Epithelial cell of prostate (primary cell): ENCODE measurements around the gene FNDC7.
A peak's percentile ranks its signal among the peaks of the same experiment; 100 is the strongest.
"Not testable (repeated sequence)": the region's sequence is repeated elsewhere in the genome, so short reads cannot be mapped to it uniquely, and the experiment has no call there.

Experiments
- DNase-seq: peaks from one replicate; pipeline ENCODE4 v3.0.0-alpha.2; 2011; ENCODE audit warnings: low read depth, low spot score
- H3K27ac ChIP-seq: fragments of 450-650 bp; 2 replicates; pipeline ENCODE4 v1.5.1; 2017; ENCODE audit warnings: mild to moderate bottlenecking

Gene FNDC7, protein sequence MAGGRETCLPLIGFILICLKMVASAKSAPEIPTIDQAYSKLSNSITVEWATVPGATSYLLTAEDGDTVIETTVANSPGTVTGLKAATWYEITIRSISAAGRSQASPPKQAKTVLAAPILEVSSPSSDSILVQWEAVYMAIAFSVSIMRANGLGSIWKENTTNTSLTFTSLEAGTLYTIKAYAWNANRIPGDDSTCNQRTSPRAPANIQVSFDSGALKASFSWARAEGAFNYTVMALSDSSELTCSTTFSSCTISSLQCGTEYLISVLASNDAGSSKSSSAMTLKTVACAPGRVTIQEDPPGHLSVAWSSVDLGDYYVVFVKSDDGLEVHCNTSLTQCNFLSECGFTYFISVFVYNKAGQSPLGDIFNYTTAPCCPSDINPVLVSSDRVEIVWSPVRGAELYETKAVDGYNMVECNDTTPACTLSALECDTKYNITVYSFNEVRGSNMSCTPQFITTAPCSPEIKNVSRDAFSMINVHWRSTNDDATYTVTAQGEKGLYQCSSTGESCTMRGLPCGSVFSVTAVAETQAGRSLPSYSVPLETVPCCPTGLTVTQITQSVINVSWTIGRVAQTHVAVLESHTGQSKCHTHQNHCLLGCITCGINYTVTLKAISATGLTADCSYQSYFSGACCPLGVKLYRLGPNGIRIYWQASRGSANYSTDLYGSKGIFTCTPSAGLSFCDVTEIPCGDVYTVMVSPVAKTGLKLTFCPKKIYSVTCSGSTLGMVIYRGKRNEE

DNA sequence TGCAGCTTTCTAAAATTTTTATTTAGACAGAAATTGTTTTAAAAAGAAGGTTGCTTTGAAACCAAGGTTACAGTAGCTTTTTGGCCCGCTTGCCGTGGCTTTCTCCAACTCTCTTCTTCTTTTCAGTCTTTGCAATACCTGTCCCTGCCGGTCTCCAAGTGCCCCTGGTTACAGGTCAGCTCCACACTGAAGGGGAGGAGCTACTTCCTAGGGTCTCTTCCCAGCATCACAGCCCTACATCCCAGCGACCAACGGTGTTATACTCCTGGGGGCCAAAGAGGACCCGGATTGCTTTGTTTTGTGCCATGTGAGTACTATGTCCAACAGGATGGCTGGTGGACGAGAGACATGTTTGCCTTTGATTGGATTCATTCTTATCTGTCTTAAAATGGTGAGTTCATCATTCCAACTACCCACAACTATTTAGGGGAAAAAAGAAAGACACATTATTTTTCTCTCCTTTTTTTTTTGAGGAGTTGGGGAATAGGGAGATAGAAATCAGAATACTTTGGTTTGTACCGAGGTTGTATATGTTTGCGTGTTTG lies at the start of gene FNDC7:
Gene FNDC7 (plus strand): TSS at position 303 of the 545 bp plus-strand sequence. CDS start 26 bp downstream, at position 329.
- no peak for DNase-seq
- H3K27ac ChIP-seq, result no peak within 1 kb of the TSS

DNA sequence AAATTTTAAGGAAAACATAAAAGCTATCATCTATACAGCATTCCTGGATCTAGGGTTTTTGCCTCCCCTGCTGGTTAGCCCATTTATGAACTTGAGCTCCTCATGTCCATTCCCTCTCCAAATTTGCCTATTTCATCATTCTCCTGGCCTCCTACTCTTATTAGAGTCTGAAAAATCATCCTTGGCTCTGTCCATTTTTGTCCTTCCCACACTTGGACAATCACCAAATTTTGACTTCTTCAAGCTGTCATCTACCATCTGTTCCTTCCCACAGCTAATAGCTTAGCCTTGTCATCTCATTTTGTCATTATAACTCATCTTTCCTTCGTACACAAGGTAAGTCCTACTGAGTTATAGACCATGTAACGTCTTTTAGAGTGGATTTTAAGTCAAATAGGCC lies 49.6 kb upstream of the FNDC7 start:
- H3K27ac ChIP-seq, result no peak overlapping the region
- DNase-seq, result no peak

DNA sequence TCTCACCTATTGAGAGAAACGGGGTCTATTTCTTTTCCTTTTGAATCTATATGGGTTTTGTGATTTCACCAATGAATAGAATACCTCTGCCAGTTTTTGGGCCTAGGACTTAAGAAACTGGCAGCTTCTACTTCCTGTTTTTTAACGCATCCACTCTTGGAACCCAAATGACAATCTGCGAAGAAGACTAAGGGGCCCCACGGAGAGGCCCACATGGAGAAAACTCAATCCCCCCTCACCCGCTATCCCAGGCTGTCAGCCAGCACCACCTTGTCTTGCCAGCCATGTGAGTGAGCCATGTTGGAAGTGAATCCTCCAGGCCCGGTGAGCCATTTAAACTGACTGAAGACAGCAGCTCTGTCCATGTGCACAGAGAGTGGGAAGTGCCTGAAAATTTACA lies 48.2 kb upstream of the FNDC7 start:
- no peak for DNase-seq
- no peak overlapping the region for H3K27ac ChIP-seq

DNA sequence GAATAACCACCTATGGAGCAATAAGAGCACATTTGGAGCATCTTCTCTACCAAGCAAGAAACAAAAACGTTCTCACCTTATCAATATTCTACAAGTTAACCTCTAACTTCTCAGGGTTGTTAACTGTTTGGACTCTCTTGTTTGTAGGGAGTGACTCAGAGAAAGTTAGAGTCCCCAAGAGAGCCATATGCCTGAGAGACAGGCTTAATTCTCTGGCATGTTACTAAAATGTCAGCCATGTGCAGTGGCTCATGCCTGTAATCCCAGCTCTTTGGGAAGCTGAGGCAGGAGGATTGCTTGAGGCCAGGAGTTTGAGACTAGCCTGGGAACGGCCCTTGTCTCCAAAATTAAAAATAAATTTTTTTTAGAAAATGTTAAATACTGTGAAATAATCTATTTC lies 47.6 kb upstream of the FNDC7 start:
- no peak for DNase-seq
- H3K27ac ChIP-seq, result no peak overlapping the region

DNA sequence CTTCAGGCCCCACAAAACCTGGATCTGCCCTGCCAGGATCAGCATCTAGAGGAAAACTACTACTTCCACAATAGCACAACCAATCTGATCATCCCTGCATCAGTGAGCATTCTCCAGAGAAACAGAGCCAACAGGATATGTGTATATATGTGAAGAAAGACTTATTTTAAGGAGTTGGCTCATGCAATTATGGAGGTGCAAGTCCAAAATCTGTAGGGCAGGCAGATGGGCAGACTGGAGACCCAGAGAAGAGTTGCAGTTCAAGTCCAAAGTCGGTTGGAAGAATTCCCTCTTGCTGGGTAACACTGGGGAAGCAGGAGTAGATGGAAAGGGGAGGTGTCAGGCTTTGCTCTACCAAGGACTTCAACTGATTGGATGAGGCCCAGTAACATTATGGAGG lies 46.9 kb upstream of the FNDC7 start:
- DNase-seq, result no peak
- no peak overlapping the region for H3K27ac ChIP-seq

DNA sequence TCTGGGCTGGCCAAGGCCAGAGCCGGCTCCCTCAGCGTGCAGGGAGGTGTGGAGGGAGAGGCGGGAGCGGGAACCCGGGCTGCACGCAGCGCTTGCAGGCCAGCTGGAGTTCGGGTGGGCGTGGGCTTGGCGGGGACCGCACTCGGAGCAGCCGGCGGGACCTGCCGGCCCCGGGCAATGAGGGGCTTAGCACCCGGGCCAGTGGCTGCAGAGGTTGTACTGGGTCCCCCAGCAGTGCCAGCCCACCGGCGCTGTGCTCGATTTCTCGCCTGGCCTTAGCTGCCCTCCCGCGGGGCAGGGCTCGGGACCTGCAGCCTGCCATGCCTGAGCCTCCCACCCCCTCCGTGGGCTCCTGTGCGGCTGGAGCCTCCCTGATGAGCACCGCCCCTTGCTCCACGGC lies 45.3 kb upstream of the FNDC7 start:
- not testable (repeated sequence) for DNase-seq, H3K27ac ChIP-seq

DNA sequence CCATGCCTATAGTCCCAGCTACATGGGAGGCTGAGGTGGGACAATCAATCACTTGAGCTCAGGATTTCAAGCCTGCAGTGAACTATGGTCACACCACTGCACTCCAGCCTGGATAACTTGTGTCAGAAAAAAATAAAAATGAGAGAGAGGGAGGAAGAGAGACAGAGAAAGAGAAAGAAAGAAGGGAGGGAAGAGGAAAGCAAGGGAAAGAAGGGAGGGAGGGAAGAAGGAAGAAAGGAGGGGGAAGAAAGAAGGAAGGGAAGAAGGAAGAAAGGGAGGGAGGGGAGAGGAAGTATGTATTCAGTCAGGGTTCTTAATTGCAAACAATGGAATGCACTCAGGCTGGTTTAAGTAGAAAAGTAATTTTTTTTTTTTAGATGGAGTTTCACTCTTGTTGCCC lies 43.9 kb upstream of the FNDC7 start:
- DNase-seq, result no peak
- H3K27ac ChIP-seq, result no peak overlapping the region

DNA sequence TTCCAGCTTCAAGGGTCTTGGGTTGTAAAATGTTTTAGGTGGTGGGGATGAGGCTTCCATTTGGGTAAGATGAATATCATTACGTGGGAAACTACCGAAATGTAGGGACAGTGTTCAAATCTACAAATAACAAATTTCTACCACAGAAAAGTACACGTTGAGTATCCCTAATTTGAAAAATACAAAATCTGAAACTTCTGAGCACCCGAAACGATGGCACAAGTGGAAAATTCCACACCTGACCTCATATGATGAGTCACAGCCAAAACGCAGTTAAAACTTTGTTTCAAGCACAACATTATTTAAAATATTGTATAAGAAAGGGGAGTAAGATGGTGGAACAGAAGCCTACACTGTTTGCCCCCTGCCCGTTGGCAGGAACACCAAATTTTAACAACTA lies 43.0 kb upstream of the FNDC7 start:
- no peak for DNase-seq
- no peak overlapping the region for H3K27ac ChIP-seq

DNA sequence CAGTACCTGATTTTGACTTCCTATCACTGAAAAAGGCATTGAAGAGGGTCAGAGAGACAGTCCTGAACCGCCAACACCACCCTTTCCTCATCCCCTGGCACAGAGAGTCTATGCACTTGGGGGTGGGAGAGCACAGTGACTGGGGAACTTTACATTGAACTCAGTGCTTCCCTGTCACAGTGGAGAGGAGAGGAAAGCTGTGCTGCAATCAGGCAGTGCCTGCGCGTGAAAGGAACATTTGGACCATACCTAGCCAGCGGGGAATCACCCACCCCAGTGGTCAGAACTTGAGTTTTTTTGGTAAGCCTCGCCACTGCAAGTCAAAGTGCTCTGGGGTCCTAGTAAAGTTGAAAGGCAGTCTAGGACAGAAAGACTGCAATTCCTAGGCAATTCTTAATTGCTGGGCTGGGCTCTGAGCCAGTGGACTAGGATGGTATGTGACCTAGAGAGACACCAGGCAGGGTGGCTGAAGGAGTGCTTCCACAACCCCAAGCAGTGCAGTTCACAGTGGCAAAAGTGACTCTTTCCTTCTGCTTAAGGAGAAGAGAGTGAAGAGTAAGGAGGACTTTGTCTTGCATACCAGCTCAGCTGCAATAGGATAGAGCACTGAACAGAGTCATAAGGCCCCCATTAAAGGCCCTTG lies 42.5 kb upstream of the FNDC7 start:
- H3K27ac ChIP-seq, result no peak overlapping the region
- DNase-seq, result no peak

DNA sequence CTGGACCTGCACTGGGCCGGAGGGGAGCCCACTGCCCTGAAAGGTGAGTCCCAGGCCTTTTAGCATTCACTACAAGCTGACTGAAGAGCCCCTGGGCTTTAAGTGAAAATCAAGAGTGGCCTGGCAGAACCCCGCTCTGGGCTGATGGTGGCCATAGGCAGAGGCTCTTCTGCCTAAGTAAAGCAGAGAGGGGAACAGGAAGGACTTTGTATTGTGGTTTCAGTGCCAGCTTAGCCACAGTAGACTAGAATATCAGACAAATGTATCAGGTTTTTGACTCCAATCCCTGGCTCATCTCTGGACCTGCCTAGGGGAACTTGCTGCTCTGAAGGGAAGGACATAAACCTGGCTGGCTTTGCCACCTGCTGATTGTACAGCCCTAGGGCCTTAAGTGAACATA lies 41.6 kb upstream of the FNDC7 start:
- DNase-seq, result no peak

DNA sequence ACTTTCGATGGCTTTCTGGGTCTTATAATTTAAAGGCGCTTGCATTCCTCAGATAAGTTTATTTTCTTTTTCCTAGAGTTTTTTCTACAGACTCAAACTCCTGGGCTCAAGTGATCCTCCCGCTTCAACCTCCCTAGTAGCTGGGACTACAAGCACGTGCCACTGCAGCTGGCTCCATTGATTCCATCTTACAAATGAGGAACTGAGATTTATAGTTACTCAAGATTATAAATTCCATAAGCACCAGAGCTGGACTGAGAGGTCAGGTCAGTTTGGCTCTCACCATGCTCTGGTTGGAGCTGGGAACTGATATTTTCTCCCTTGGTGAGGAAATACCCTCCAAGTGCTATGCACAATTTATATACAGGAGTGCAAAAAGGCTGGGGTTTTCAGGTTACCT lies 34.0 kb upstream of the FNDC7 start:
- H3K27ac ChIP-seq, result no peak overlapping the region
- DNase-seq, result no peak

More for the DNA sequence above, 41.6 kb upstream of the FNDC7 start:
- no peak overlapping the region for H3K27ac ChIP-seq

DNA sequence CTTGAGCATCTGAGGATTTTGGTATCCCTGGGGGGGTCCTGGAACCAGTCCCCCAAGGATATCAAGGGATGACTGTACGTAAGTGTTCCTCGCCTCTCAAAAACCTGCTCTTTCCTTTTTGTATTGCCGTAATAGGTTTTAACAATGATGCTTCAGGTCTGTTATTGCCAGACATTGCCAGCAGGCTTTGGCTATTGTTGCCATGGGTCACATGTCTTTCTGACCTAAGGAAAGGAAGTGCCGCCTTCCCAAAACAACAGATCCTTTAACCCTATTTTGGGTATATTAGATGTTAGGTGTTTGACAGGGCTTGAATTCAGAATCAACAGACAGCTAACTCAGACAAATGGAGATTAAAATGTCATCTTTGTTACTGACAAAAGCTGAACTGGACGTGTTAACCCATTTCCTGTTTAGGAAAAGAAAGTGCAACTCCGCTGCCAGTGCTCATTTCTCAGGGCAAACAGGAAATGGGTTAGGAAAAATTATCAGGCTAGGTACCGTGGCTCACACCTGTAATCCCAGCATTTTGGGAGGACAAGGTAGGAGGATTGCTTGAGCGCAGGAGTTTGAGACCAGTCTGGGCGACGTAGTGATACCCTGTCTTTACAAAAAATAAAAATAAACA lies 33.0 kb upstream of the FNDC7 start:
- DNase-seq, result no peak
- no peak overlapping the region for H3K27ac ChIP-seq

DNA sequence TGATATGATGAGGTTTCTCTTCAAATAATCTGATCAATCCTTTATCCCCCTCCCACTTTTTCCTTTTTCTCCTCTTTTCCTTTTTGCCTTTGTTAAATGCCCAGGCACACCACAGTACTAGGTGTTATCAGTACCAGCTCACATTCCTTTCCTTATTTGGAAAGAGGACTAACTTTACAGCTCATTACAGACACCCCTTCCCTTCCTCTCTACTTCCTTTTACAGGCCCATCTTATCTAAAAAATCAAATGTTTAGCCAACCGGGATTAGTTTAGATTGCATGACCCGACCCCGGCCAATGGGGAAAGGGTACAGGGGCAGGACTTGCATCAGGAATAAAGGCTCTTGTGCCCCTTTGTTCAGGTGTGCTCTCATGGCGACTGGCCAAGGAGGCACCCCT lies 31.0 kb upstream of the FNDC7 start:
- H3K27ac ChIP-seq, DNase-seq: not testable (repeated sequence)

DNA sequence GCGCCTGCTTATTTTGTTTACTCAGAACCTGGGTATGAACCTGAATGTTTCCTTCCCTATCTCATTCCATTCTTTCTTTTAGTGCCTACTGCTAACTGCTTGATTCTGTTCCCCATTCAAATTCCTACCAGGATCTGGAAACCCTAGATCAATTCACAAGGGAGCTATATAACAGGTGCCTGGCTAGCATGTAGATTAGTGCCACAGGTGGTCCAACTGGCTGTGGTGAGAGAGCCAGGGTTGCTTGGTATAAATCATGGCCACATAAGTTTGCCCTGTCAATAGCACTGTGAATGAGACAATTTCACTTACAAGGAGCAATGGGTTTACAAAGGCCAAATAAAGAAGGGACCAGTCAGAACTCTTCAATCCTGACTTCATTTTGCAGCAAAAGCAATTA lies 27.2 kb upstream of the FNDC7 start:
- DNase-seq, result no peak
- no peak overlapping the region for H3K27ac ChIP-seq

DNA sequence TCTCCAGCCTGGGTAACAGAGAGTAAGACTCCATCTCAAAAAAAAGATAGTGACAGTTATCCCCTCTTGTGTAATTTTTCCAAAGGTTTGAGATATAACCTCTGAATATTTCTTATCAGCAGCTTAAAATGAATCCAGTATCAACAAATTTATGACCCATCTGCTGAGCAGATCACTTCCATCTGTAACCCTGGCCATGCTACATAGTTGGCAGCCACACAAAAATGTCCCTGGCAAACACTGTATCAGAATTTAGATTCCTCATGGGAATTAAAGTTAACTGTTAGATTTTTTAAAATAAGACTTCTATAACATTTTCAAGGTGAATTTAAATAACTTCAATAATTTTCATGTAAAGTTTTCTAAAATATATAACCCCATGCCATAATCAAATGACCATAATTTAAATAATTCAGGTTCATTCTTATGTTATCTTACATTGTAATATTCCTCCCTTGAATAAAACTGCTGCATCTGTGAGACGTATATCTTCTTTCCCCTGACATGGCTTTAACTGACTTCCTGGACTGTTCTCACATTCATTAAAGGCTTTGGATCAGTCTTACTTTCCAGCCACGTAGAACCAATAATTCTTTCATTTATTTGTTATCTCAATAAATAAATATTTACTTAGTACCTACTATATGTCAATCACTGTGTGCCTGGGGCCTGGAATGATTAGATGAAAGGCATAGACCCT lies 25.9 kb upstream of the FNDC7 start:
- no peak for DNase-seq

DNA sequence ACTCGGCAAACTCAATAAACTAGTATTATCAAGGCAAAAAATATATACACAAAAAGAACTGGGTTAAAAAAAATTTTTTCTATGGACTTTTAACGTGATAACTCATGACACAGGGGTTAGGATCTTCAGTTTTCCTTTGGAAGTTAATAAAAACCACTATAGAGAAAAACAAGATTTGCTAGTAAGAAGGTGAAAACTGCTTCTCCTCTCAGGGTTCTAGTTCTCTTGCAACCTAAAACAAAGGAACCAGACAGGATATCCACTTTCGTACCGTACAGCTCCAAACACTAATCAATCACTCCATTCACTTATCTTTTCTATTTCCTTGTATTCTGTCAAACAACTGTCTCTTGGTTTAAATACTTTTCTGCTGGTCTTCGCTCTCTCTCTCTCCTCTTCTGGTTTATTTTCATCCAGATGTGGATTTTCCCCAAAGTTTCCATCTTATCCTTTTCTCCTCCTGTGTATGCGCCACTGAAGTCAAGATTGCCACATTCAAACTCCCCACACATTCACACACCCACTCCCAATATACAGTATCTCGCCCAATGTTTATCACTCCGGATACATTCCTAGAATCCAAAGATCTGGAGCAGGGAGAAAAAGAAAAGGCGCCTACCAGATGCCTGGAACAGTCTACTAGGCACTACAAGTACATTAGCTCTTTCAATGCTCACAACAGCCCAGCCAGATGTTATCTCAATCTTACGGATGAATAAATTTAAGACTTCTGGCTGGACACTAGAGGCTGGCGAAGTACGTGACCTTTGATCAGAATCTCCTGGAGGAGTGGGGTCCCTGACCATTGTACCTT lies 21.4 kb upstream of the FNDC7 start:
- H3K27ac ChIP-seq, result peak overlapping the region; percentile 91
- no peak for DNase-seq

More for the DNA sequence above, 25.9 kb upstream of the FNDC7 start:
- no peak overlapping the region for H3K27ac ChIP-seq

DNA sequence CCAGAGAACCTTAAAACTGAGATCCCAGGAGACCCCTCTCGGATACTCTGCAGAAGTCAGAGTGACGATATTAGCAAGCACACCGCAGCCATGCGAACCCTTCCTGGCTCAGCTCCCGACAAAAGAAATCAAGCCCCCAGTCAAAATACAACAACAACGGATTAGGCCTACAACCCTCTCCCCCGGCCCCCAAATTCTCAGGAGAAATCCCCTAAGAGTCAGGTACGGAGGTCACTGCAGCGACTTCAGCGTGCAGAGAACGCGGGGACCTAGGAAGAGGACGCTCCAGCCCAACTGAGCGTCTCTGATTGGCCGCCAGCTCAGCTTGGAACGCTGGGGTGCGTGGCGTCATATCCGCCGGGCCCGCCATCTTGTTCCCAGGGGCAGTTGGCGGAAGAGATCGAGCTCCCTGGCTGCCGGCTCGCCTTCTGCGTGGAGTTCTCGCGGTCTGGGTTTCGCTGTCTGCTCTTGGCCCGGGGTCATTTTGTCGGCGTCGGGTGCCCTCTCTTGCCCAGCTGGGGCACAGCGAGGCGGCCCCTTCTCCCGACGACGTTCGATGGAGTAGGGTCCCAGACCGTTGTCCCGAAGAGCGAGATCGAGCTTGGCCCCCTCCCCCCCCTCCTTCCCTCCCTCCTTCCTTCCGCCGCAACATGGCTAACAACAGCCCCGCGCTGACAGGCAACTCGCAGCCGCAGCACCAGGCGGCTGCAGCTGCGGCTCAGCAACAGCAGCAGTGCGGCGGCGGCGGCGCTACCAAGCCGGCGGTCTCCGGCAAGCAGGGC lies 20.6 kb upstream of the FNDC7 start, which contains the start of gene PRPF38B:
Gene PRPF38B (plus strand): TSS at position 369 of the 782 bp plus-strand sequence. CDS start 282 bp downstream, at position 651.
- peak; percentile 40 for DNase-seq
- H3K27ac ChIP-seq, result peak within 1 kb of the TSS; percentile 91
